Keratinocyte (primary cell): Measurements from ENCODE around the gene CACNA2D2.

Experiments used
- CTCF ChIP-seq, 3 experiments: IDR thresholded peaks in 1 of 3; conservative IDR thresholded peaks in 1 of 3; optimal IDR thresholded peaks in 1 of 3; 2 replicates in 2 of 3; 3 replicates in 1 of 3; pipeline versions ENCODE3 to v1.5.1; 2011; ENCODE audit warnings: low read length in 3 of 3, mild to moderate bottlenecking in 3 of 3, moderate library complexity in 2 of 3, control low read depth in 1 of 3, inconsistent platforms in 1 of 3; ENCODE audit not compliant: insufficient read depth in 2 of 3; ENCODE audit errors: extremely low read depth in 1 of 3
- EZH2 ChIP-seq: IDR thresholded peaks from one replicate; pipeline ENCODE4 v1.6.1; 2012; ENCODE audit warnings: inconsistent platforms, mild to moderate bottlenecking, low read length, moderate library complexity

GRCh38 chr3:50323092-50323600, 180.3 kb downstream of the CACNA2D2 start:
- no peak for TF ChIP-seq CTCF (optimal IDR thresholded peaks at IDR 0.05 in 1 of 3, IDR thresholded peaks at IDR 0.05 in 1 of 3, conservative IDR thresholded peaks at IDR 0.05 in 1 of 3; ENCODE audit: extremely low read depth in 1 of 3, insufficient read depth in 2 of 3, low read length in 3 of 3)
- no peak for TF ChIP-seq EZH2
